HG02623 (cell line): ENCODE results near the gene MRNIP.
"Not testable (repeated sequence)": the region's sequence is repeated elsewhere in the genome, so short reads cannot be mapped to it uniquely, and the experiment has no call there.

Source experiments
- ATAC-seq: cut with Tn5 transposase; IDR thresholded peaks from one replicate; pipeline ENCODE4 v1.9.1; 2021; ENCODE audit warnings: moderate library complexity; ENCODE audit not compliant: unreplicated experiment

The MRNIP gene

GRCh38 chr5:179840766-179841165 is 17.9 kb downstream of the MRNIP start:
- no peak for ATAC-seq

DNA sequence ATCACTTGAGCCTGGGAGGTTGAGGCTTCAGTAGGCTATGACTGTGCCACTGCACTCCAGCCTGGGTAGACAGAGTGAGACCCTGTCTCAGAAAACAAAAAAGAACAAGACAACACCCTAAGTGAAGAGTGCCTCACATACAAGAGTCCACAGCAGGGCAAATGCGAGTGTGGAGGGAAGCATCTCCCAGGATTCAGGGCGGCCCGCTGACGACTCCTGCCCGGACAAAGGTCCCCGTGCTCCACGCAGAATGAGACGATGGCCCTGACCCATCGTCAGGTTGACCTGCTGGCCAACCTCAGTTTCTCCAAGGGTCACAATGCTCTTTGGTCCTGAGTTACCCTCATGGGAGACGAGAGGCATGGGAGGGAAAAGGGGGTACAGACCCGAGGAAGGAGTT is 18.3 kb downstream of the MRNIP start:
- ATAC-seq: no peak

- ATAC-seq: no peak
Observed at GRCh38 chr5:179839328-179840256, 19.0 kb downstream of the MRNIP start.

DNA sequence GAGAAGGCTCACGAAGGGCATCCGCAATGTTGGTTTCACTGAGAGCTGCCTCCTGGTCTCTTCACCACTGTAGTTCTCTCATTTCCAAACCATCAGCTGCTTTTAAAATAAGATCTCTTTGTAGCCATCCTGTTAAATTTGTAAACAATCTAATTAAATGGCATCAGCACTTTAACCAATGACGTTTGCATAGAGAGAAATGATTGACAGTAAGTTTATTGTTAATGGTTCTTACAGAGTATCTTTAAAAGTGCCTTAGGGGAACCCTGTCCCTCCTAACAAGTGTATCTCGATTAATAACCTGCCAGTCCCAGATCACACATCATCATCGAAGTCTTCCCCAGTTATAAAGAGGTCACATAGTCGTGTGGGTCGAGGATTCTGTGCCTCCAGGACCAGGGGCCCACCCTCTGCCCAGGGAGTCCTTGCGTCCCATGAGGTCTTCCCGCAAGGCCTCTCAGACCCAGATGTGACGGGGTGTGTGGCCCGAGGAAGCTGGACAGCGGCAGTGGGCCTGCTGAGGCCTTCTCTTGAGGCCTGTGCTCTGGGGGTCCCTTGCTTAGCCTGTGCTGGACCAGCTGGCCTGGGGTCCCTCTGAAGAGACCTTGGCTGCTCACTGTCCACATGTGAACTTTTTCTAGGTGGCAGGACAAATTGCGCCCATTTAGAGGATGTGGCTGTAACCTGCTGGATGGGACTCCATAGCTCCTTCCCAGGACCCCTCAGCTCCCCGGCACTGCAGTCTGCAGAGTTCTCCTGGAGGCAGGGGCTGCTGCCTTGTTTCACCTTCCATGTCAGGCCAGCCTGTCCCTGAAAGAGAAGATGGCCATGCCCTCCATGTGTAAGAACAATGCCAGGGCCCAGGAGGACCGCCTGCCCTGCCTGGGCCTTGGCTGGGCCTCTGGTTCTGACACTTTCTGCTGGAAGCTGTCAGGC is 21.3 kb downstream of the MRNIP start:
- no peak for ATAC-seq

GRCh38 chr5:179836225-179837019 is 22.2 kb downstream of the MRNIP start:
- ATAC-seq: no peak

DNA sequence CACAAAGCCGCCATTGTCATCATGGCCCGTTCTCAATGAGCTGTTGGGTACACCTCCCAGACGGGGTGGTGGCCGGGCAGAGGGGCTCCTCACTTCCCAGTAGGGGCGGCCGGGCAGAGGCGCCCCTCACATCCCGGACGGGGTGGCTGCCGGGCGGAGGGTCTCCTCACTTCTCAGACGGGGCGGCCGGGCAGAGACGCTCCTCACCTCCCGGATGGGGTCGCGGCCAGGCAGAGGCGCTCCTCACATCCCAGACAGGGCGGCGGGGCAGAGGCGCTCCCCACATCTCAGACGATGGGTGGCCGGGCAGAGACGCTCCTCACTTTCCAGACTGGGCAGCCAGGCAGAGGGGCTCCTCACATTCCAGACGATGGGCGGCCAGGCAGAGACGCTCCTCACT is 23.7 kb downstream of the MRNIP start:
- not testable (repeated sequence) for ATAC-seq

DNA sequence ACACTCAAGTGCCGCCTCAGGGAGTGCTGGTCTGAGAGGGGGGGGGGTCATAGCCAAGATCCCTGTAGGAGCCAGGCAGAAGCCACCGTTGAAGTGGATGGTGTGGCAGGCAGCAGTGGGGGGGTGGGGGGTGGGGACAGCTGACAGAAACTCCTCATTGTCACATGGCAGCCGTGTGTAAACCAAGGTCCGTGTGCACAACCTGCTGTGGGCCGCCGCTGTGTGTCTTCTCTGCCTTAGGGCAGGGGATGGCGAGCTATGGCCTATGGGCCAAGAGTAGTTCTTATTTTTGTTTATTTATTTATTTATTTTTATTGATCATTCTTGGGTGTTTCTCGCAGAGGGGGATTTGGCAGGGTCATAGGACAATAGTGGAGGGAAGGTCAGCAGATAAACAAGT is 24.5 kb downstream of the MRNIP start:
- ATAC-seq: no peak

- ATAC-seq: no peak
Observed at GRCh38 chr5:179833709-179834070, 24.9 kb downstream of the MRNIP start.

DNA sequence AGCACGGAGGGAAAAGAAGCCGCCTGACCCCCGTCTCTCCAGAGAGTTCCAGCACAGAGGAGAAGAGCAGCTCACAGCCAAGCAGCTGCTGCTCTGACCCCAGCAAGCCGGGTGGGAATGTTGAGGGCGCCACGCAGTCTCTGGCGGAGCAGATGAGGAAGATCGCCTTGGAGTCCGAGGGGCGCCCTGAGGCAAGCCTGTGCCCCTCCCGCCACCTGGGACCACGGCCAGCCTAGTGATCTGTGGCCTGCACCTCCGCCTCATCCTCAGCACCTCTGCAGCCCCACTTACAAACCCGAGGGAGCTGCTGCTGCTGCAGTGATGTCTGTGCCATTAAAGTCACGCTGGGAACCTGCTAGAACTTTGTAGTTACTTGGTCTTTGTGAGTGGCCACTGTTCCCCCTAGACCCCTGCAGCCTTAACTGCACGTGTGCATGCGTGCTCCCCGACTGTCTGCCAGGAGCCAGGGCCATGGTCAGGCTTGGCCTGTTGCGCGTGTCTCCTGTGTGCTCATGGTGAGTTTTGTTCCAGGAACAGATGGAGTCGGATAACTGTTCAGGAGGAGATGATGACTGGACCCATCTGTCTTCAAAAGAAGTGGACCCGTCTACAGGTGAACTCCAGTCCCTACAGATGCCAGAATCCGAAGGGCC is 25.4 kb downstream of the MRNIP start:
- no peak for ATAC-seq

GRCh38 chr5:179832039-179832745 is 26.4 kb downstream of the MRNIP start:
- ATAC-seq: no peak

DNA sequence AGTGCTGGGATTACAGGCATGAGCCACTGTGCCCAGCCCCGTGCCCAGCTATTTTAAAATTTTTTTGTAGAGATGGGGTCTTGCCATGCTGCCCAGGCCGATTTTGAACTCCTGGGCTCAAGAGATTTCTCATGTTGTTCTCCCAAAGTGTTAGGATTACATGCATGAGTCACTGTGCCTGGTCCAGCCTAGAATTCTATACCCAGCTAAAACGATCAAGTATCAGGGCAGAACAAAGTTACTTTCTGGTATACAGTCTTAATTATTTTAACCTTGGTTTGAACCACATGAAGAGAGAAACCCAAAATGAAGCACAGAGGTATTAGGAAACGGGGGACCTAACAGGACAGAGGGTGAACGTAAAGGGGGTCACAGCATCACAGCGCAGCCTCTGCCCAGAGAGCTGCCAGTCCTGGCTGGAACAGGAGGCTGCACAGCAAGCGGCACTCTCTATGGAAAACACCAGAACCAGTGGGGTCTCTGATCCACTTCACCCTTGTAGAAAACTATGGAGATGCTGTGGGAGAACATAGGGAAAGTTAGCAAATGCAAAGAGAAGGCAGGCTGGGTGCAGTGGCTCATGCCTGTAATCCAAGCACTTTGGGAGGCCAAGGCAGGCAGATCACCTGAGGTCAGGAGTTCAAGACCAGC is 27.7 kb downstream of the MRNIP start:
- ATAC-seq: no peak

DNA sequence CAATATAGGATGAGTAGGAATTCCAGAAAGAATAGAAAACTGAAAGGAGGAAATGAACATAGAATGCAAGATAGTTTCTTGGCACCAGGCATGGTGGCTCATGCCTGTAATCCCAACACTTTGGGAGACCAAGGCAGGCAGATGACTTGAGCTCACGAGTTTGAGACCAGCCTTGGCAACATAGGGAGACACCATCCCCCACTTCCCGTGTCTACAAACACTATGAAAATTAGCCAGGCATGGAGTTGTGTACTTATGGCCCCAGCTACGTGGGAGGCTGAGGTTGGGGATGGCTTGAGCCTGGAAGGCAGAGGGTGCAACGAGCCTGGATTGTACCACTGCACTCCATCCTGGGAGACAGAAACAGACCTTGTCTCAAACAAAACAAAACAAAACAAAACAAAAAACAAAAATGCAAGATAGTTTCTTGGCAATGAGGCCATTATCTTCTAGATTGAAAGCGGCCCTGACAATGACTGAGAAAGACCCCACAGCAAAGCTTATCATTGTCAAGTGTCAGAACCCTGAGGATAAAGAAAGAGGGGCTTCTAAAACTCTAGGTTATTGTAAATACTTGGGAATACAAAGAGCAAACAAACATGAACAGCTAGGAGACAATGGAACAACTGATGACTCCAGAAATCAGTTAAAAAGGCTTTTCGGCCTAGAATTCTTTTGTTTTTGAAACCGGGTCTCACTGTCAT is 28.7 kb downstream of the MRNIP start:
- no peak for ATAC-seq

GRCh38 chr5:179828756-179829421 is 29.7 kb downstream of the MRNIP start:
- ATAC-seq: no peak

GRCh38 chr5:179827680-179828079 is 30.9 kb downstream of the MRNIP start:
- ATAC-seq: no peak

- no peak for ATAC-seq
Observed at GRCh38 chr5:179825655-179826182, 32.9 kb downstream of the MRNIP start.

DNA sequence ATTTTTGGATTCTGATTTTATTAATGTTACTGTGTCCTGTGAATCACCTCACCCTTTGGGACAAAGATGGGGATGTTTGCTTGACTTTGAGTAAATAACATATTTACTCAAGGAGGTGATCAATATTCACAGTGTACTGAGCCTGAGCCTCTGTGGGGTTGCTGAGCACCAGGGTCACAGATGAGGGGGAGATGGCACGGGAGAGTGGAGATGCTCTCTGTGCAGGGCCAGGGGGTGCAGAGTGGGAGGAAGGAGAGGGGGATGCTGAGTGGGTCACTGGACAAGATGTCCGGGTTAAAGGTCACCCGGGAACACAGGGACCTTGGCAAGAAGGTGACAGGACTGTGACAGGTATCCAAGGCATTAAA is 33.9 kb downstream of the MRNIP start:
- no peak for ATAC-seq

DNA sequence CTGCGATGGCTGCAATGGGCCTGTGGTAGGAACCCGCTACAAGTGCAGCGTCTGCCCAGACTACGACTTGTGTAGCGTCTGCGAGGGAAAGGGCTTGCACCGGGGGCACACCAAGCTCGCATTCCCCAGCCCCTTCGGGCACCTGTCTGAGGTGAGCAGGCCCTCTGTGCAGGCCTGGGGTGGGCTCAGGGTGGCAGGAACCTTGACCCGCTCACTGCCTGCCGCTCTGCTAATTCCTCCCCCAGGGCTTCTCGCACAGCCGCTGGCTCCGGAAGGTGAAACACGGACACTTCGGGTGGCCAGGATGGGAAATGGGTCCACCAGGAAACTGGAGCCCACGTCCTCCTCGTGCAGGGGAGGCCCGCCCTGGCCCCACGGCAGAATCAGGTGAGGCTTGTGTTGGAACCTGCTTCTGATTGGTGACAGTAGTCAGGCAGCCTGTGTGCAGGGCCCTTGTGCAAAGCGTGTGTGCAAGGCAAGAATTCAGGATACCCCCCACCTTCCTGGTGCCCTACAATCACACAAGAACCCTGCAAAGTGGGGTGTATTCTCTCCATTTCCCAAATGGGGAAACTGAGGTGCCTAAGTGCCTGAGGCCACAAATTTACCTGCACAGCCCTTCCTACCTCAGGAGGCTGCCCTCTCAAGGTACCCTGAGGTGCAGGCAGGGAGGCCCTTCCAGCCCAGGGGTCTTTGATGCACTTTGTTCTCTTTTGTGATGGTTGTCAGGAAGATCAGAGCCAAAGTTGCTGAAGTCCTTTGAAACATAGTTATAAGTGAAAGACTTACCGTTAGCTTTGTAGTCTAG is 34.5 kb downstream of the MRNIP start:
- no peak for ATAC-seq
